Renal pelvis (tissue), 4 donors: ENCODE results near the gene DCHS1. TPM values are rescaled to one million over a fixed set of nuclear protein-coding genes. Genes with fewer than 3 reads are reported as not detected.

Experiments
- DNase-seq: peaks from one replicate; pipeline ENCODE4 v3.0.0-alpha.2; 2013
- polyA plus RNA-seq, 3 donors: library from polyadenylated mRNA; unstranded; fragments of 120-200 nt; gene quantifications; one replicate each; pipeline ENCODE4 v1.2.1, GENCODE V29; 2013; ENCODE audit not compliant: insufficient read length in 3 of 3

DCHS1 gene
- polyA plus RNA-seq, 3 donors: 30.7 to 41.7 (median 40.5) TPM

GRCh38 chr11:6599449-6599848 is 56.2 kb downstream of the DCHS1 start:
- no peak for DNase-seq

- DNase-seq: no peak
Measured at GRCh38 chr11:6598555-6598954, 57.1 kb downstream of the DCHS1 start.

GRCh38 chr11:6596239-6596877 is 59.3 kb downstream of the DCHS1 start:
- DNase-seq: no peak

GRCh38 chr11:6594142-6594768 is 61.4 kb downstream of the DCHS1 start:
- no peak for DNase-seq

- DNase-seq: no peak
Measured at GRCh38 chr11:6588018-6588417, 67.6 kb downstream of the DCHS1 start.

- no peak for DNase-seq
Measured at GRCh38 chr11:6587360-6587953, 68.2 kb downstream of the DCHS1 start.

- no peak for DNase-seq
Measured at GRCh38 chr11:6586434-6587359, 68.9 kb downstream of the DCHS1 start.

- no peak for DNase-seq
Measured at GRCh38 chr11:6584528-6584927, 71.1 kb downstream of the DCHS1 start.

- DNase-seq: no peak
Measured at GRCh38 chr11:6583584-6583983, 72.0 kb downstream of the DCHS1 start.

- DNase-seq: no peak
Measured at GRCh38 chr11:6579681-6580080, 75.9 kb downstream of the DCHS1 start.

GRCh38 chr11:6578134-6578533 is 77.5 kb downstream of the DCHS1 start:
- no peak for DNase-seq

GRCh38 chr11:6576471-6577373 is 78.9 kb downstream of the DCHS1 start:
- peak; percentile 23 for DNase-seq

GRCh38 chr11:6574816-6575715 is 80.5 kb downstream of the DCHS1 start:
- DNase-seq: no peak

GRCh38 chr11:6572215-6572614 is 83.4 kb downstream of the DCHS1 start:
- DNase-seq: no peak

GRCh38 chr11:6571434-6572008 is 84.1 kb downstream of the DCHS1 start:
- no peak for DNase-seq
